ENCODE results near the gene IGF2BP3.

Gene IGF2BP3

DNA sequence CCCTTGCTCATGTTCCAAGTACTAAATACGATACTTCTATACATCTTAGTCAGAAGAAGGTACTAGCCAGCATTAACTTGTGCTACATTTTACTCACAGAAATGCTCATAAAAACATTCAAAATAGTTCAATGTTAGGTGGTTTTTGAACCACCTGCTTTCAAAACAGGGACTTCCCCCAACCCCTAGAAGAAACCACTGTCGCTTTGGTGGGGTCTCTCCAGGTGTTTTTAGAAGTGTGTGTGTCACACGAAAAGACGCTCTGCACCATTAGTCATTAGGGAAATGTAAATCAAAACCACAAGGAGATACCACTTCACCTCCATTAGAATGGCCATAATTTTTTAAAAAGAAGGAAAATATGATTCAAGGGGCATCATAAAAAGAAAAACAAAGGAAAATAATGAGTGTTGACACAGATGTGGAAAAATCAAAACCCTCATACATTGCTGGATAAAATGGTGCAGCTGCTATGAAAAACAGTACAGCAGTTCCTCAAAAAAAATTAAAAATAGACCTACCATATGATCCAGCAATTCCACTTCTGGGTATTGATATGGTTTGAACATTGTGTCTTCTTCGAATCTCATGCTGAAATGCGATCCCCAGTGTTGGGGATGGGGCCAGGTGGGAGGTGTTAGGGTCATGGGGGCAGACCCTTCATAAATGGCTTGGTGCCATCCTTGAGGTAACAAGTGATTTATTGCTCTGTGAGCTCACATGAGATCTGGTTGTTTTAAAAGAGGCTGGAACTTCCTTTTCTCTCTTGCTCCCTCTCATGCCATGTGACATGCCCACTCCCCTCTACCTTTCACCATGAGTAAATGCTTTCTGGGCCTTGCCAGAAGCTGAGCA lies 96.9 kb downstream of the IGF2BP3 start:
- no peak for DNase-seq (ENCODE audit: low spot score)

GRCh38 chr7:23372611-23373010 lies 97.7 kb downstream of the IGF2BP3 start:
- no peak for DNase-seq (ENCODE audit: low spot score)

DNA sequence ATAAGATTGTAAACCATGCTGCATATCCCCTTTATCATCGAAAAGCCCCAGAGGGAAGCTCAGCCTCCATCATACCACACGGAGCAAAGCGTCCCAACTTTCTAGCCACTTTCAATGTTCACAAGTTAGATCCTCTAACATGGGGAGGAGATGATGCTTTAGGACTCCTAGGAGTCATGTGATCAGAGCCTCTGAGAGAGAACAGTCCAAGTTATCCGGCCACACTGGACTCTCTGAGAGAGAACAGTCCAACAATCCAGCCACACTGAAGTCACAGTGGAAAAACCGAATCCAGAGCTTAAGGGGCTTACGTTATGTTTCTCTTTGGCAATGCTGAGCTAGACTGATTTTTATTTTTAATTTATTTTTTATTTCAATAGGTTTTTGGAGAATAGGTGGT lies 98.6 kb downstream of the IGF2BP3 start:
- DNase-seq (ENCODE audit: low spot score): no peak

GRCh38 chr7:23369695-23370404 lies 100.4 kb downstream of the IGF2BP3 start:
- DNase-seq (ENCODE audit: low spot score): no peak

- no peak for DNase-seq (ENCODE audit: low spot score)
These were observed 101.2 kb downstream of the IGF2BP3 start for GRCh38 chr7:23369100-23369499.

- no peak for DNase-seq (ENCODE audit: low spot score)
These were observed 112.1 kb downstream of the IGF2BP3 start for GRCh38 chr7:23358152-23358674.

- DNase-seq (ENCODE audit: low spot score): peak; percentile 12
These were observed 112.8 kb downstream of the IGF2BP3 start for GRCh38 chr7:23357190-23358093.

DNA sequence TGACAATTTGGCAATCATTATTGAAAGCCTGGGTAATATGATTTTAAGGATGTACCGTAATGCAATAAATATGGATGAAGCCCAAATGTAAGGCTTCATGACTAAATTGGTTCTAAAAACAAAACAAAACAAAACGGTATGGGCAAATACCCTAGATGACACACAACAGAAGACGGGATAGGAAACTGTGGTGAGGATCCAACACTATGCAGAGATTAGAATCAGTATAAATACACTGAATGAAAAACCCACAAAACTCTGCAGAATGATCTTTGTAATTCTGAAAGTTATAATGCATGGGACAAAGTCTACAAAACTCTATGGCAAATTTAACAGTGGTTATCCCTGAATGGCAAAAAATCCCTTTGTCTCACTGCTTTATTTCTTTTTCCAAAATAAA lies 113.6 kb downstream of the IGF2BP3 start:
- DNase-seq (ENCODE audit: low spot score): no peak

DNA sequence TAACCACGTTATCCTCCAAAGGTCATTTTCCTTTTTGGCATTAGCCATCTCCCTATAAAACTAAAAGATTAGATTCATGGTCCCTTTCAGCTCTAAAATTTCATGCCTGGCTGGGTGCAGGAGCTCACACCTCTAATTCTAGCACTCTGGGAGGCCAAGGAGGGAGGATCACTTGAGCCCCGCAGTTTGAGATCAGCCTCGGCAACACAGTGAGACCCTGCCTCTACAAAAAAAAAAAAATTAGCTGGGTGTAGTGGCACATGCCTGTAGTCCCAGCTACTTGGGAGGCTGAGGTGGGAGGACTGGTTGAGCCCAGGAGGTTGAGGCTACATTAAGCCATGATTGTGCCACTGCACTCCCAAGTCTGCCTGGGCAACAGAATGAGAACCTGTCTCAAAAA lies 114.1 kb downstream of the IGF2BP3 start:
- DNase-seq (ENCODE audit: low spot score): no peak

GRCh38 chr7:23353172-23353571 lies 117.1 kb downstream of the IGF2BP3 start:
- DNase-seq (ENCODE audit: low spot score): no peak

DNA sequence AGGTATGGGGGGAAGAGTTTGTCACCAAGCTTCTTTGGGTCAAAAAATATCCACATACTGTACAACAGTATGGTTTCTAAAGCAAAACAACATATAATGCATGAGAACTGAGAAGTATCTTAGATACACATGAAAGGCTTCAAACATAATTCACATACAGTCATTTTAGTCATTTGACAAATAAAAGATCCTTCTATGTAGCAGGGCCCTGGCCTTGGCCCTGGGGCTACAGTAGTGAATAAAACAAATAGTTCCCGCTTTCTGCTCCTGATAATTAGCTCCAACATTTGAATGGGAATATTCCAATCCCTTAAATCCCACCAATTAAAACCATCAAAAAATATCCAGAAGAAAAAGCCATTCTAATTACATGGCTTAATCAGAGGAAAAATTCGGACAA lies 119.8 kb downstream of the IGF2BP3 start:
- DNase-seq (ENCODE audit: low spot score): no peak

GRCh38 chr7:23349484-23350157 lies 120.7 kb downstream of the IGF2BP3 start:
- DNase-seq (ENCODE audit: low spot score): no peak

GRCh38 chr7:23347682-23348180 lies 122.6 kb downstream of the IGF2BP3 start:
- DNase-seq (ENCODE audit: low spot score): peak; percentile 43

DNA sequence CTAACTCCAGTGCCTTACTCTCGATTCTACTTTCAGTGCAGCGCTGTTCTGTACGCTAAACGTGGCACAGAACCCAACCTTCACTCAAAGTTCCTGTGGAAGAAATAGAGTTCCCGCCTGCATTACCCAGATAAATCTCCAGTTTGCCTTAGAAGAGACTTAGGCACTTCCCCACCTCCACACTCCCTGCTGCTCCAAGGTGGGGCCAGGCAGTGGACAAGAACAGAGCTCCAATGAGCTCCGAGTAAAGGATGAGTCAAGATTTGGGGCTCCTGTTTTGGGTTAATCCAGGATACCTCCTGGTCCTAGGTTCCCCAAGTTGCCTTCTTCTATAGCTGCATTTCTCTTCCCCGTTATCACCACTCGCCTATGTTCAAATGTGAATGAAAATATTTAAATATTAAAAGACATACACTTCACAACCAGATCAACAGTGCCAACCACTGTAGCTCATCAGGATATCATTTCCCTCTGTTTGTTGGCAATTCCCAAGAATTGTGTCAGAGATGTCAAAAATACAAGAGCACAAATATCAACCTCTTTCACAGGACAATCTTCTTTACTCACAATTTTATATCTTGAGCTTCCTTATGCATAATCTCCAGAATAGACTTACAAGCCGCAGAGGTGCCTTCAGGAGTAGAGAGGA lies 123.1 kb downstream of the IGF2BP3 start:
- DNase-seq (ENCODE audit: low spot score): no peak

GRCh38 chr7:23346316-23346715 lies 124.0 kb downstream of the IGF2BP3 start:
- DNase-seq (ENCODE audit: low spot score): no peak

- peak; percentile 8 for DNase-seq (ENCODE audit: low spot score)
These were observed 124.7 kb downstream of the IGF2BP3 start for GRCh38 chr7:23345601-23346000.

DNA sequence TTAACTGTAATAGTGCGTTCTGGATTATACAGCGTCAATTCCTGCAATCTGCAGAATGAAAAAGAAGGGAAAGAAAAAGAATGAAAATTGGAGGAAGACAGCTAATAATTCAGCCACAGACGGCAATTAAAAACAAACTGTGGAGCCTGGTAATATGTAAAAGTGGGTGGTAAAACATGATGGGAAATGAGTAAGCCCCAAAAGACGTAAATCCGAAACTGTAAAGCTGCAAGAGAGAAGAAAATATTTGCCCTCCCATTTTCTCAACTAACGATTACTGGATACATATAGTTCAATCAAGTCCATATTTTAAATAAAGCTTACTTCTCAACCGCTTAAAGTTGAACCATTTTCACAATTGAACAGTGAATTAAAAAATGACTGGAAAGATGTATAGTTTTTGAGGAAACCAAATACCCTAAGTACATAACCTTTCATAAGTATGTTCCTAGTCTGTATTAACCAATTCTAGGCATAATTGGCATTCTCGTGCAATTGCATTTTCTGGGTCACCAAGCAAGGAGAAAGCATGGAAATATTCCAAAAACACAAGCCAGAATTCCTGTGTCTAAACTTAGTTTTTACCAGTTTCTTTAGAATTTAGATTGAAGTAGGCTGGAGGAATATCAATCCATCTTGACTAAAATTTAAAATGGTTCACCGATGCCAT lies 126.3 kb downstream of the IGF2BP3 start:
- DNase-seq (ENCODE audit: low spot score): no peak

GRCh38 chr7:23343102-23343501 lies 127.2 kb downstream of the IGF2BP3 start:
- no peak for DNase-seq (ENCODE audit: low spot score)

DNA sequence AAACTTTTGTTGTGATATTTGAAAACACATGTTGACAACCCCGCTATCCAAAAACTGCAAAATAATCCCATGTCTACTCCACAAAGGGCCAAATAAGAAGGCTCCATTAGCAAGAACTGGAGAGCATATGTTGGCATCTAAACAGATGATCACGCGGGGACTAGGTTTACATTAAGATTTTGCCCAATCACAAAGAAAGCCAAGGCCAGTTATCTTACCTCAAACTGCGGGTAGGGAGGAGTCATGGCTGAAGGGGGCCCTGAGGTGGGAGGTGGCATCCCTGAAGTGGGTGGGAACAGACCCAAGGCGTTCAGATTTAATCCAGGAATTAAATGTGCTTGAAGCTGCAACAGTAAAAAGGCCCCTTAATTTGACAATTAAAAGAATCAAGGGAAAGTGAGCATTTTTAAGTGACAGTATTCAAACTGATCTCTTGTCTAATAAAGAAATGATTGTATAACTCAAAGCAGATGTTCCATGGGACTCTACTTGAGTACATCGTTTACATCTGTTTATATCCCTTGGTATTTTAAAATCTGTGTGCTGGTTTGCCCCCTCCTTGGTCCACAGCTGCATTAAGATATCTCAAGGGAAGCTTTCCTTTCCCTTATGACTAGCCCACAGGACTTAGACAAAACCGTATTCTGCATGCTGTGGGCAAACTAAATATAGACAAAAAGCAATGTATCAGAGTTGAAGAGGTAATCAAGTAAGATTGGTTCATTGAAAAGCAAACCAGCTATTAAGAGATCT lies 128.3 kb downstream of the IGF2BP3 start:
- no peak for DNase-seq (ENCODE audit: low spot score)

All from Ammon's horn (tissue), 1 donor.